ENCODE measurements around the gene RUFY4.
"Not testable (repeated sequence)": the region's sequence is repeated elsewhere in the genome, so short reads cannot be mapped to it uniquely, and the experiment has no call there.

Gene RUFY4

GRCh38 chr2:218082586-218083351, 13.7 kb downstream of the RUFY4 start:
- DNase-seq (ENCODE audit: low read depth in 2 of 2): no peak

GRCh38 chr2:218083352-218083676, 14.3 kb downstream of the RUFY4 start:
- DNase-seq (ENCODE audit: low read depth in 2 of 2): no peak

- no peak for DNase-seq (ENCODE audit: low read depth in 2 of 2)
Measured at GRCh38 chr2:218086478-218086877, 17.4 kb downstream of the RUFY4 start.

GRCh38 chr2:218089259-218089658, 20.2 kb downstream of the RUFY4 start:
- DNase-seq (ENCODE audit: low read depth in 2 of 2): no peak

GRCh38 chr2:218091746-218092145, 22.7 kb downstream of the RUFY4 start:
- DNase-seq (ENCODE audit: low read depth in 2 of 2): no peak

GRCh38 chr2:218093879-218094278, 24.8 kb downstream of the RUFY4 start:
- DNase-seq (ENCODE audit: low read depth in 2 of 2): no peak

- DNase-seq (ENCODE audit: low read depth in 2 of 2): no peak
Measured at GRCh38 chr2:218095853-218096252, 26.8 kb downstream of the RUFY4 start.

- no peak for DNase-seq (ENCODE audit: low read depth in 2 of 2)
Measured at GRCh38 chr2:218097975-218098374, 28.9 kb downstream of the RUFY4 start.

GRCh38 chr2:218108834-218109233, 39.8 kb downstream of the RUFY4 start:
- DNase-seq (ENCODE audit: low read depth in 2 of 2): not testable (repeated sequence)

- not testable (repeated sequence) for DNase-seq (ENCODE audit: low read depth in 2 of 2)
Measured at GRCh38 chr2:218121789-218122188, 52.7 kb downstream of the RUFY4 start.

- DNase-seq (ENCODE audit: low read depth in 2 of 2): not testable (repeated sequence)
Measured at GRCh38 chr2:218122286-218122685, 53.2 kb downstream of the RUFY4 start.

- no peak for DNase-seq (ENCODE audit: low read depth in 2 of 2)
Measured at GRCh38 chr2:218123986-218124385, 54.9 kb downstream of the RUFY4 start.

GRCh38 chr2:218125095-218125494, 56.0 kb downstream of the RUFY4 start:
- DNase-seq (ENCODE audit: low read depth in 2 of 2): no peak

- DNase-seq (ENCODE audit: low read depth in 2 of 2): no peak
Measured at GRCh38 chr2:218125626-218126080, 56.6 kb downstream of the RUFY4 start, which contains the start of gene CXCR2. Gene CXCR2 (plus strand): TSS chr2:218126028. CDS start chr2:218134802, 8,774 bp downstream.

GRCh38 chr2:218127929-218128455, 58.9 kb downstream of the RUFY4 start:
- no peak for DNase-seq (ENCODE audit: low read depth in 2 of 2)

GRCh38 chr2:218128781-218129457, 59.9 kb downstream of the RUFY4 start:
- no peak for DNase-seq (ENCODE audit: low read depth in 2 of 2)

- DNase-seq (ENCODE audit: low read depth in 2 of 2): no peak
Measured at GRCh38 chr2:218129458-218130135, 60.5 kb downstream of the RUFY4 start.

- DNase-seq (ENCODE audit: low read depth in 2 of 2): no peak
Measured at GRCh38 chr2:218130377-218130776, 61.3 kb downstream of the RUFY4 start.

- no peak for DNase-seq (ENCODE audit: low read depth in 2 of 2)
Measured at GRCh38 chr2:218130822-218131221, 61.8 kb downstream of the RUFY4 start.

GRCh38 chr2:218137514-218137913, 68.5 kb downstream of the RUFY4 start:
- no peak for DNase-seq (ENCODE audit: low read depth in 2 of 2)

GRCh38 chr2:218138047-218138446, 69.0 kb downstream of the RUFY4 start:
- DNase-seq (ENCODE audit: low read depth in 2 of 2): no peak

Data from stimulated activated CD8-positive, alpha-beta memory T cell treated with anti-CD3 and anti-CD28 coated beads, Interleukin-2, amount 100 ng/mL, for 48 hours (primary cell).